NB4 (cell line): Measurements from ENCODE around the gene DCAF17.

Source experiments
- CTCF ChIP-seq: IDR thresholded peaks from one replicate; pipeline ENCODE4 v1.5.1; 2012; ENCODE audit warnings: low read depth, low read length
- MAX ChIP-seq: IDR thresholded peaks from 2 replicates; pipeline ENCODE4 v1.6.1; 2011; ENCODE audit warnings: low read depth, low read length
- POLR2A ChIP-seq: IDR thresholded peaks from 2 replicates; pipeline ENCODE4 v1.6.1; 2011; ENCODE audit warnings: mild to moderate bottlenecking; ENCODE audit not compliant: insufficient read length; ENCODE audit errors: extremely low read depth

DNA sequence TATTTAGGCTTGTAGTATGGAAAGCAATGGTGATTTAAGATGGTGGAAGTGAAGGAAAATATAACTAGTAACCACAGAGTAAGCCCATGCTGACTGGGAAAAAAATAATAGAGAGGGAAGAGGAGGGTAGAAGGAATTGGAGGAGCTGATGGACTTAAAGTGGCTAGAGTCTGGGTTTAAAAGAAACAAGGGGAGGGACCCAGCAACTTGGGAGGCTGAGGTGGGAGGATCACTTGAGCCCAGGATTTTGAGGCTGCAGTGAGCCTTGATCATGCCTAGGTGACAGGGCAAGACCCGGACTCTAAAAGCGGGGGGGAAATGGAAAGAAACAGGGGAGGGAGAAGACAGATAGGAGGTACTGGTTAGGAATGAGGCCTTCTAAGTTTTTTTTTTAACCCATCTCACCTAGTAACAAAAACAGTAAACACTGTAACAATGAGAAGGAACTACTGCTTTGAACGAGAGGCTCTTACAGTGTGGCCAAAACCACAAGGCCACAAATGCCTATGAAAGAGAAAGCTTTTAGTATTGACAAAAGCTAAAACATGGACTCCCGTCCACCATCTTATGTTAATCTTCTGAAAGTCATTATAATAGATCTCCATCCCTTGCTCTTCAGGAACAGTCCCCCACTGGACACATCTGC, 26.9 kb upstream of the DCAF17 start:
- no peak for TF ChIP-seq POLR2A
- TF ChIP-seq CTCF = no peak
- no peak for TF ChIP-seq MAX
